ENCODE results near the gene ANO8. TPM values are rescaled to one million over a fixed set of nuclear protein-coding genes. Genes with fewer than 3 reads are reported as not detected.

Gene ANO8
- total and polyA plus RNA-seq, 2 of the 8 experiments (the other 6 are each of a cell fraction or from before 2014, with no cell fraction given) = 9.5 to 20.7 TPM

DNA sequence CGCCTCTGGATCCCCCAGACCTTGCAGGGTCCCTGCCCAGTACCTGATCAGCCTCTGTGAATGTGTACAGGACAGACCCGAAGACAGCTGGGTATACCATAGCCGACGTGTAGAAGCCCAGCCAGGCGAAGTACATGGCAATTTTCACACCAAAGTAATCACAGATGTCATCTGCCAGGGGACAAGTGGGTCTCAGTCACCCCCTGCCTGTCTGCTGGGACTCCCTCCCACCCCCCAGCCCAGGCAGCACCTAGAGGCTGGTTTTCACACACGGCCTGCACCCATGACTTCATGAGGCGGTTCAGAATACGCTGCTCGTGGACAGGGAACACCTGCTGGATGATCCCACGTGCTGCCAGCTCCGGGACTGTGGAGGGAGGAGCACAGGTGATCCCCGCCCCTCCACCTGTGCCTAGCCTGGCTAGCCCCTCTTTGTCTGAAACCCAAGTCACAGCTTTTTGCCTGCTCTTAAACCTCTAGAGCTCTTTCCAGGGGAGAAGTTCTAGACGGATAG lies 3.6 kb downstream of the ANO8 start (continued):
- TF ChIP-seq NANOG (IDR thresholded peaks at IDR 0.05; ENCODE audit: insufficient read depth, low read depth, low read length, poor library complexity, severe bottlenecking) (no peak), CHD2 (IDR thresholded peaks at IDR 0.05; ENCODE audit: low read length) (no peak), POU5F1 (IDR thresholded peaks at IDR 0.05; ENCODE audit: low read depth, low read length) (no peak), E2F6 (IDR thresholded peaks at IDR 0.05) (no peak)

Data from H1 (cell line).